HL-60 (cell line): ENCODE measurements around the gene LSAMP.

Experiments used
- GABPA ChIP-seq: IDR thresholded peaks from 2 replicates; pipeline ENCODE4 v1.6.1; 2012; ENCODE audit warnings: low read depth
- POLR2AphosphoS5 ChIP-seq: IDR thresholded peaks from 2 replicates; pipeline ENCODE4 v1.6.1; 2012; ENCODE audit warnings: low read depth
- SPI1 ChIP-seq: IDR thresholded peaks from 2 replicates; pipeline ENCODE4 v1.6.1; 2012; ENCODE audit warnings: low read depth, mild to moderate bottlenecking, borderline replicate concordance
- TF ChIP-seq, protein P1 (sequence below): IDR thresholded peaks from one replicate; pipeline ENCODE4 v1.5.1; 2011; ENCODE audit warnings: low read length, control low read depth, inconsistent platforms; ENCODE audit not compliant: insufficient read depth
- TF ChIP-seq, protein P2 (sequence below): IDR thresholded peaks from 2 replicates; pipeline ENCODE4 v1.6.1; 2012; ENCODE audit warnings: low read depth; ENCODE audit not compliant: insufficient replicate concordance

DNA sequence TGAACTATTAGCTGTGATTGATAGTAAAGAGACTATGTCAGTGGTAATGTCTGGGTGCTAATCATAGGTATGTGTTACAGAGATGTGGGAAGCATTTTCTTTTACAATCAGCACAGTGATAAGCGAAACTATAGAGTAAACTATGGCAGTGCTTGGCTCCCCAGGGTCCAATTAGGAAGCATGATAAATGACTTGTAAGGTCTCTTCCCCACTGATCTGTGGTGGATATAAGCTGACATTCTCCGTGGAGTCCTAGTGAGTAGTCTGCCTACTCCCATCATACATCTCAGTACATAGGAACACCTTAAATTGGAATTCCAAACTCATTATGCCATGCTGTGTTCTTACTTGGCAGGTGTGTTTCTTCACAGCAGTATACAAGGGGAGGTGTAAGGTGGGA lies 617.8 kb downstream of the LSAMP start:
- TF ChIP-seq, protein P1, sequence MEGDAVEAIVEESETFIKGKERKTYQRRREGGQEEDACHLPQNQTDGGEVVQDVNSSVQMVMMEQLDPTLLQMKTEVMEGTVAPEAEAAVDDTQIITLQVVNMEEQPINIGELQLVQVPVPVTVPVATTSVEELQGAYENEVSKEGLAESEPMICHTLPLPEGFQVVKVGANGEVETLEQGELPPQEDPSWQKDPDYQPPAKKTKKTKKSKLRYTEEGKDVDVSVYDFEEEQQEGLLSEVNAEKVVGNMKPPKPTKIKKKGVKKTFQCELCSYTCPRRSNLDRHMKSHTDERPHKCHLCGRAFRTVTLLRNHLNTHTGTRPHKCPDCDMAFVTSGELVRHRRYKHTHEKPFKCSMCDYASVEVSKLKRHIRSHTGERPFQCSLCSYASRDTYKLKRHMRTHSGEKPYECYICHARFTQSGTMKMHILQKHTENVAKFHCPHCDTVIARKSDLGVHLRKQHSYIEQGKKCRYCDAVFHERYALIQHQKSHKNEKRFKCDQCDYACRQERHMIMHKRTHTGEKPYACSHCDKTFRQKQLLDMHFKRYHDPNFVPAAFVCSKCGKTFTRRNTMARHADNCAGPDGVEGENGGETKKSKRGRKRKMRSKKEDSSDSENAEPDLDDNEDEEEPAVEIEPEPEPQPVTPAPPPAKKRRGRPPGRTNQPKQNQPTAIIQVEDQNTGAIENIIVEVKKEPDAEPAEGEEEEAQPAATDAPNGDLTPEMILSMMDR = no peak
- TF ChIP-seq POLR2AphosphoS5 (no peak), SPI1 (no peak), GABPA (no peak)
- TF ChIP-seq, protein P2, sequence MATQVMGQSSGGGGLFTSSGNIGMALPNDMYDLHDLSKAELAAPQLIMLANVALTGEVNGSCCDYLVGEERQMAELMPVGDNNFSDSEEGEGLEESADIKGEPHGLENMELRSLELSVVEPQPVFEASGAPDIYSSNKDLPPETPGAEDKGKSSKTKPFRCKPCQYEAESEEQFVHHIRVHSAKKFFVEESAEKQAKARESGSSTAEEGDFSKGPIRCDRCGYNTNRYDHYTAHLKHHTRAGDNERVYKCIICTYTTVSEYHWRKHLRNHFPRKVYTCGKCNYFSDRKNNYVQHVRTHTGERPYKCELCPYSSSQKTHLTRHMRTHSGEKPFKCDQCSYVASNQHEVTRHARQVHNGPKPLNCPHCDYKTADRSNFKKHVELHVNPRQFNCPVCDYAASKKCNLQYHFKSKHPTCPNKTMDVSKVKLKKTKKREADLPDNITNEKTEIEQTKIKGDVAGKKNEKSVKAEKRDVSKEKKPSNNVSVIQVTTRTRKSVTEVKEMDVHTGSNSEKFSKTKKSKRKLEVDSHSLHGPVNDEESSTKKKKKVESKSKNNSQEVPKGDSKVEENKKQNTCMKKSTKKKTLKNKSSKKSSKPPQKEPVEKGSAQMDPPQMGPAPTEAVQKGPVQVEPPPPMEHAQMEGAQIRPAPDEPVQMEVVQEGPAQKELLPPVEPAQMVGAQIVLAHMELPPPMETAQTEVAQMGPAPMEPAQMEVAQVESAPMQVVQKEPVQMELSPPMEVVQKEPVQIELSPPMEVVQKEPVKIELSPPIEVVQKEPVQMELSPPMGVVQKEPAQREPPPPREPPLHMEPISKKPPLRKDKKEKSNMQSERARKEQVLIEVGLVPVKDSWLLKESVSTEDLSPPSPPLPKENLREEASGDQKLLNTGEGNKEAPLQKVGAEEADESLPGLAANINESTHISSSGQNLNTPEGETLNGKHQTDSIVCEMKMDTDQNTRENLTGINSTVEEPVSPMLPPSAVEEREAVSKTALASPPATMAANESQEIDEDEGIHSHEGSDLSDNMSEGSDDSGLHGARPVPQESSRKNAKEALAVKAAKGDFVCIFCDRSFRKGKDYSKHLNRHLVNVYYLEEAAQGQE = no peak
